PC-3 (cell line): ENCODE data around the gene HIVEP3.

ENCODE experiments used
- CTCF ChIP-seq: fragments of 300-600 bp; sonication (generic); conservative IDR thresholded peaks from 2 replicates; pipeline ENCODE4 v1.5.1; 2017; ENCODE audit warnings: antibody characterized with exemption, low read depth, mild to moderate bottlenecking, low read length
- EZH2 ChIP-seq: fragments of 300-600 bp; sonication (generic); IDR thresholded peaks from one replicate; pipeline ENCODE4 v1.6.1; 2017; ENCODE audit warnings: antibody characterized with exemption, mild to moderate bottlenecking, low read length; ENCODE audit not compliant: unreplicated experiment

- TF ChIP-seq CTCF (no peak), EZH2 (no peak)
Observed at GRCh38 chr1:41769068-41769467, 149.7 kb downstream of the HIVEP3 start.
